Right lobe of liver (tissue), 6 donors: ENCODE results near the gene KRTAP9-2. TPM values are rescaled to one million over a fixed set of nuclear protein-coding genes. Genes with fewer than 3 reads are reported as not detected.
"Not testable (repeated sequence)": the region's sequence is repeated elsewhere in the genome, so short reads cannot be mapped to it uniquely, and the experiment has no call there.

Experiments used
- ATAC-seq, 4 donors: fragments of 200-7000 bp; cut with Tn5 transposase; one replicate each; pipeline ENCODE4 v1.9.1; 2020; ENCODE audit warnings: mild to moderate bottlenecking in 4 of 4, moderate library complexity in 4 of 4
- DNase-seq, 3 donors: peaks; one replicate each; pipeline ENCODE4 v3.0.0-alpha.2; 2020
- H3K27ac ChIP-seq, 3 donors: fragments of 200-600 bp; one replicate each; pipeline ENCODE4 v1.8.0; 2022
- H3K27me3 ChIP-seq, 2 donors: fragments of 200-600 bp; one replicate each; pipeline ENCODE4 v1.8.0; 2022
- H3K36me3 ChIP-seq, 4 donors: fragments of 200-600 bp; sonication (generic) in 1 of 4; one replicate each; pipeline versions ENCODE4 v1.5.1 to v1.8.0; 2017 to 2022; ENCODE audit warnings: control low read depth in 1 of 4
- H3K4me1 ChIP-seq, 4 donors: fragments of 200-600 bp; sonication (generic) in 1 of 4; one replicate each; pipeline versions ENCODE4 v1.5.1 to v1.8.0; 2017 to 2022; ENCODE audit warnings: control low read depth in 1 of 4
- H3K4me3 ChIP-seq, 3 donors: fragments of 200-600 bp; one replicate each; pipeline ENCODE4 v1.8.0; 2022
- H3K9me3 ChIP-seq, 4 donors: fragments of 200-600 bp; sonication (generic) in 1 of 4; one replicate each; pipeline versions ENCODE4 v1.5.1 to v1.8.0; 2017 to 2022; ENCODE audit warnings: control low read depth in 1 of 4
- CTCF ChIP-seq, 4 donors: fragments of 200-600 bp in 3 of 4; fragments of 450-650 bp in 1 of 4; IDR thresholded peaks; one replicate each; pipeline versions ENCODE4 v1.5.1 to v1.8.0; 2016 to 2022; ENCODE audit warnings: antibody characterized with exemption in 4 of 4, mild to moderate bottlenecking in 2 of 4
- POLR2A ChIP-seq: fragments of 450-650 bp; IDR thresholded peaks from one replicate; pipeline ENCODE4 v1.6.1; 2017; ENCODE audit warnings: antibody characterized with exemption, mild to moderate bottlenecking
- WGBS: methylation state at CpG from one replicate; pipeline ENCODE4 v1.1.6; 2018; ENCODE audit warnings: low coverage, low lambda C conversion rate; ENCODE audit not compliant: insufficient coverage; ENCODE audit errors: missing lambda C conversion rate; 5-methylcytosine and 5-hydroxymethylcytosine counted together
- intact Hi-C, 2 donors: fragments of 100-400 bp; cut with DNase I; formaldehyde crosslinking; loops; one replicate each; pipeline versions ENCODE4 v1.11.2 to v1.14.1; 2022
- total RNA-seq, 6 experiments: library from RNA; depleted of rRNA in 2 of 6; stranded (reverse); fragments of >200 nt in 2 of 6; fragmentation: NEBNext Ultra II Directional in 3 of 6; extraction: Animal tissue kit (Norgen Biotek cat#: 25700) in 3 of 6; gene quantifications; one replicate each; pipeline versions ENCODE4 v1.1.0 to v1.2.4, GENCODE V29; 2016 to 2023
- donor health status: DM: no; HTN: yes; CAD: no.
- donor health status: DM: no; HTN: no; CAD: no.
- donor health status: DM: no; HTN: no; CAD: no.
- donor health status: DM: no; HTN: yes; CAD: no.
- donor health status: DM: no; HTN: yes; CAD: no.

KRTAP9-2 gene
- total RNA-seq, 6 experiments from 2014 or later = not detected

- H3K36me3 ChIP-seq = no peaks in the 10 kb centered on the region
- TF ChIP-seq CTCF (IDR thresholded peaks at IDR 0.05) (no peak), POLR2A (no peak)
- no peak for DNase-seq
- no peaks in the 10 kb centered on the region for H3K9me3 ChIP-seq
- H3K27me3 ChIP-seq = no peaks in the 10 kb centered on the region
- no peak within 1 kb of the TSS for H3K4me3 ChIP-seq
- no peaks in the 10 kb centered on the region for H3K4me1 ChIP-seq
- intact Hi-C loops = no loop called here
- ATAC-seq = no peak
- WGBS = 0% methylated on average over 1 of the region's 9 CpGs
- no peak within 1 kb of the TSS for H3K27ac ChIP-seq
These were observed 41.9 kb upstream of the KRTAP9-2 start, which contains the start of gene KRTAP4-1 for GRCh38 chr17:41184480-41184961. KRTAP4-1 (minus strand) TSS chr17:41184911; CDS start chr17:41184854, 57 bp downstream.

- intact Hi-C loops = no loop called here
- Histone ChIP-seq H3K27ac (no peak overlapping the region), H3K9me3 (no peaks in the 10 kb centered on the region), H3K4me3 (no peak overlapping the region), H3K27me3 (no peaks in the 10 kb centered on the region), H3K36me3 (no peaks in the 10 kb centered on the region), H3K4me1 (no peaks in the 10 kb centered on the region)
- no peak for DNase-seq
- ATAC-seq = no peak
- 33% methylated on average over 1 of the region's 1 CpG for WGBS
- TF ChIP-seq CTCF (IDR thresholded peaks at IDR 0.05) = no peak
These were observed 41.4 kb upstream of the KRTAP9-2 start for GRCh38 chr17:41185001-41185400.

- no peak for DNase-seq
- Histone ChIP-seq H3K27ac (no peak overlapping the region), H3K36me3 (no peaks in the 10 kb centered on the region), H3K4me1 (no peaks in the 10 kb centered on the region), H3K4me3 (no peak overlapping the region), H3K9me3 (no peaks in the 10 kb centered on the region), H3K27me3 (no peaks in the 10 kb centered on the region)
- TF ChIP-seq CTCF (IDR thresholded peaks at IDR 0.05) = no peak
- no peak for TF ChIP-seq POLR2A
- no peak for ATAC-seq
- 71% methylated on average over 1 of the region's 2 CpGs for WGBS
- intact Hi-C loops = no loop called here
These were observed 39.6 kb upstream of the KRTAP9-2 start for GRCh38 chr17:41186872-41187271.

DNA sequence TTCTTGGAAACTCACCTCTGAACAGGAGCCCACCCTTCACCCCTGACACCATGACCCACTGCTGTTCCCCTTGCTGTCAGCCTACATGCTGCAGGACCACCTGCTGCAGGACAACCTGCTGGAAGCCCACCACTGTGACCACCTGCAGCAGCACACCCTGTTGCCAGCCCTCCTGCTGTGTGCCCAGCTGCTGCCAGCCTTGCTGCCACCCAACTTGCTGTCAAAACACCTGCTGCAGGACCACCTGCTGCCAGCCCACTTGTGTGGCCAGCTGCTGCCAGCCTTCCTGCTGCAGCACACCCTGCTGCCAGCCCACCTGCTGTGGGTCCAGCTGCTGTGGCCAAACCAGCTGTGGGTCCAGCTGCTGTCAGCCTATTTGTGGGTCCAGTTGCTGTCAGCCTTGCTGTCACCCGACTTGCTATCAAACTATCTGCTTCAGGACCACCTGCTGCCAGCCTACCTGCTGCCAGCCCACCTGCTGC, 36.6 kb upstream of the KRTAP9-2 start, which contains the start of gene KRTAP9-1:
KRTAP9-1 (plus strand) TSS at position 51 of the 482 bp plus-strand sequence; CDS start at position 51, 0 bp downstream.
- no CpG with 5 or more reads among the region's 1 CpG for WGBS
- not testable (repeated sequence) for DNase-seq, H3K4me1 ChIP-seq

GRCh38 chr17:41190328-41190727, 36.1 kb upstream of the KRTAP9-2 start:
- 70% methylated on average over 2 of the region's 3 CpGs for WGBS
- ATAC-seq = no peak

More for the DNA sequence above, 36.6 kb upstream of the KRTAP9-2 start, which contains the start of gene KRTAP9-1:
- intact Hi-C loops, H3K36me3 ChIP-seq, H3K4me3 ChIP-seq, H3K27ac ChIP-seq, H3K27me3 ChIP-seq, ATAC-seq, H3K9me3 ChIP-seq: not testable (repeated sequence)

More at GRCh38 chr17:41190328-41190727, 36.1 kb upstream of the KRTAP9-2 start:
- no peaks in the 10 kb centered on the region for H3K27me3 ChIP-seq
- H3K4me1 ChIP-seq = no peaks in the 10 kb centered on the region
- no peaks in the 10 kb centered on the region for H3K9me3 ChIP-seq
- no peaks in the 10 kb centered on the region for H3K36me3 ChIP-seq
- DNase-seq = no peak
- TF ChIP-seq POLR2A = no peak
- no peak for TF ChIP-seq CTCF (IDR thresholded peaks at IDR 0.05)
- H3K4me3 ChIP-seq = no peak overlapping the region
- intact Hi-C loops = no loop called here
- H3K27ac ChIP-seq = no peak overlapping the region
